H1 (cell line): ENCODE data around the gene GLYR1. TPM values are rescaled to one million over a fixed set of nuclear protein-coding genes. Genes with fewer than 3 reads are reported as not detected.

Source experiments
- CBX5 ChIP-seq: fragments of 300-800, 300-1000 bp; sonication (generic); IDR thresholded peaks from 2 replicates; pipeline ENCODE4 v1.7.1; 2016; ENCODE audit warnings: antibody characterized with exemption, low read length, low read depth
- PHF8 ChIP-seq: fragments of 200-600 bp; sonication (generic); conservative IDR thresholded peaks from 2 replicates; pipeline ENCODE4 v1.7.1; 2012; ENCODE audit warnings: low read depth, mild to moderate bottlenecking, inconsistent platforms, low read length, moderate library complexity
- TCF12 ChIP-seq: IDR thresholded peaks from 2 replicates; pipeline ENCODE4 v1.6.1; 2011; ENCODE audit warnings: low read depth, mild to moderate bottlenecking, low read length
- polyA plus RNA-seq, 7 experiments: library from polyadenylated mRNA; depleted of rRNA in 3 of 7; stranded (reverse) in 5 of 7; unstranded in 2 of 7; fragments of >200 nt in 5 of 7; fragments of 200-250 nt in 2 of 7; gene quantifications; 1 replicate in 5 of 7; 2 replicates in 1 of 7; 4 replicates in 1 of 7; pipeline versions ENCODE4 v1.2.1 to v1.2.3, GENCODE V29; 2011 to 2013; ENCODE audit warnings: missing spikeins in 2 of 7, mixed read lengths in 2 of 7
- total RNA-seq: library from RNA; stranded (reverse); fragmentation: NEBNext Ultra II Directional; extraction: Animal tissue kit (Norgen Biotek cat#: 25700); gene quantifications from 2 replicates; pipeline ENCODE4 v1.2.1, GENCODE V29; 2021
- TF ChIP-seq, protein P1 (sequence below): IDR thresholded peaks from 2 replicates; pipeline ENCODE4 v1.6.1; 2011; ENCODE audit warnings: low read depth, mild to moderate bottlenecking, low read length; ENCODE audit not compliant: insufficient read depth
- TF ChIP-seq, protein P2 (sequence below): fragments of 300-600 bp; sonication (generic); IDR thresholded peaks from 2 replicates; pipeline ENCODE4 v1.7.1; 2012; ENCODE audit warnings: low read length, moderate library complexity, mild to moderate bottlenecking, inconsistent platforms; ENCODE audit not compliant: insufficient replicate concordance
- TF ChIP-seq, protein P3 (sequence below), 3 experiments: IDR thresholded peaks; 1 replicate in 2 of 3; 2 replicates in 1 of 3; pipeline versions ENCODE4 v1.5.1 to v1.6.1; 2011; ENCODE audit warnings: low read length in 3 of 3, mild to moderate bottlenecking in 3 of 3, inconsistent platforms in 2 of 3, low read depth in 1 of 3, moderate library complexity in 1 of 3; ENCODE audit not compliant: insufficient read depth in 1 of 3; ENCODE audit errors: control extremely low read depth in 1 of 3
- TF ChIP-seq, protein P4 (sequence below): IDR thresholded peaks from 2 replicates; pipeline ENCODE4 v1.6.1; 2012; ENCODE audit warnings: inconsistent platforms

Gene GLYR1
- total and polyA plus RNA-seq, 2 of the 8 experiments (the other 6 are each of a cell fraction or from before 2014, with no cell fraction given), result 50.2 to 115 TPM

DNA sequence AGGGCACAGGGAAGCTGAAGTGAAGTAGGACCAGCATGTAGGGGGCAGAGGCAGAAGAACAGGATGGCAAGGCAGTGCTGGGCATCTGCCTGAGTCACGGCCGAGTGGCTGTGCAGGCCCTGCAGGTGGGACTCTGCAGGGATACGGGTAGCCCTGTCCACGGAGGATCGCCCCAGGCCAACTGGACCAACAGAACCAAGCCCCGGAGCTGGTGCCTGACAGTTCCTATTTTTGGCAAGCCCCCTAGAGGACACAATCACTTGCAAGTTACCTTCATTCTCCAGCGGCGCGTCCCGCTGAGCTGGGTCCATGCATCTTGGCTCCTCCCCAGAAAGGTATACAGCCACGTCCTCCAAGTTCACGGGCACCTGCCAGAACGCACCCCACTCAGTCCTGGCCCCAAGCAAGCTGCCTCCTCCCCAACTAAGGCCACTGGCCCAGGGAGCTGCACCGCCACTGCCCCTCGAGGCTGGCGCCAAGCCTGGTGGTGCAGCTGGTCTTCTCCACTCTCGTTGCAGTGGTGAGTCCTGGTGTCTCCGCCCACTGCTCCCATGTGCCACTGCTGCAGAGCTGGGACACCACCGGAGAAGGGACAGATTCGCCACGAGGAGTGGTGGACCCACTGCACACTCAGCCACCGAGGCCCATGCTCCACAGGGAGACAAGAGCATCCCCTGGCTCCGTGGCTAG lies 86.7 kb downstream of the GLYR1 start (continued):
- TF ChIP-seq, protein P1, sequence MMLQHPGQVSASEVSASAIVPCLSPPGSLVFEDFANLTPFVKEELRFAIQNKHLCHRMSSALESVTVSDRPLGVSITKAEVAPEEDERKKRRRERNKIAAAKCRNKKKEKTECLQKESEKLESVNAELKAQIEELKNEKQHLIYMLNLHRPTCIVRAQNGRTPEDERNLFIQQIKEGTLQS, result no peak
- TF ChIP-seq CBX5 (no peak), PHF8 (no peak), TCF12 (no peak)
- TF ChIP-seq, protein P2, sequence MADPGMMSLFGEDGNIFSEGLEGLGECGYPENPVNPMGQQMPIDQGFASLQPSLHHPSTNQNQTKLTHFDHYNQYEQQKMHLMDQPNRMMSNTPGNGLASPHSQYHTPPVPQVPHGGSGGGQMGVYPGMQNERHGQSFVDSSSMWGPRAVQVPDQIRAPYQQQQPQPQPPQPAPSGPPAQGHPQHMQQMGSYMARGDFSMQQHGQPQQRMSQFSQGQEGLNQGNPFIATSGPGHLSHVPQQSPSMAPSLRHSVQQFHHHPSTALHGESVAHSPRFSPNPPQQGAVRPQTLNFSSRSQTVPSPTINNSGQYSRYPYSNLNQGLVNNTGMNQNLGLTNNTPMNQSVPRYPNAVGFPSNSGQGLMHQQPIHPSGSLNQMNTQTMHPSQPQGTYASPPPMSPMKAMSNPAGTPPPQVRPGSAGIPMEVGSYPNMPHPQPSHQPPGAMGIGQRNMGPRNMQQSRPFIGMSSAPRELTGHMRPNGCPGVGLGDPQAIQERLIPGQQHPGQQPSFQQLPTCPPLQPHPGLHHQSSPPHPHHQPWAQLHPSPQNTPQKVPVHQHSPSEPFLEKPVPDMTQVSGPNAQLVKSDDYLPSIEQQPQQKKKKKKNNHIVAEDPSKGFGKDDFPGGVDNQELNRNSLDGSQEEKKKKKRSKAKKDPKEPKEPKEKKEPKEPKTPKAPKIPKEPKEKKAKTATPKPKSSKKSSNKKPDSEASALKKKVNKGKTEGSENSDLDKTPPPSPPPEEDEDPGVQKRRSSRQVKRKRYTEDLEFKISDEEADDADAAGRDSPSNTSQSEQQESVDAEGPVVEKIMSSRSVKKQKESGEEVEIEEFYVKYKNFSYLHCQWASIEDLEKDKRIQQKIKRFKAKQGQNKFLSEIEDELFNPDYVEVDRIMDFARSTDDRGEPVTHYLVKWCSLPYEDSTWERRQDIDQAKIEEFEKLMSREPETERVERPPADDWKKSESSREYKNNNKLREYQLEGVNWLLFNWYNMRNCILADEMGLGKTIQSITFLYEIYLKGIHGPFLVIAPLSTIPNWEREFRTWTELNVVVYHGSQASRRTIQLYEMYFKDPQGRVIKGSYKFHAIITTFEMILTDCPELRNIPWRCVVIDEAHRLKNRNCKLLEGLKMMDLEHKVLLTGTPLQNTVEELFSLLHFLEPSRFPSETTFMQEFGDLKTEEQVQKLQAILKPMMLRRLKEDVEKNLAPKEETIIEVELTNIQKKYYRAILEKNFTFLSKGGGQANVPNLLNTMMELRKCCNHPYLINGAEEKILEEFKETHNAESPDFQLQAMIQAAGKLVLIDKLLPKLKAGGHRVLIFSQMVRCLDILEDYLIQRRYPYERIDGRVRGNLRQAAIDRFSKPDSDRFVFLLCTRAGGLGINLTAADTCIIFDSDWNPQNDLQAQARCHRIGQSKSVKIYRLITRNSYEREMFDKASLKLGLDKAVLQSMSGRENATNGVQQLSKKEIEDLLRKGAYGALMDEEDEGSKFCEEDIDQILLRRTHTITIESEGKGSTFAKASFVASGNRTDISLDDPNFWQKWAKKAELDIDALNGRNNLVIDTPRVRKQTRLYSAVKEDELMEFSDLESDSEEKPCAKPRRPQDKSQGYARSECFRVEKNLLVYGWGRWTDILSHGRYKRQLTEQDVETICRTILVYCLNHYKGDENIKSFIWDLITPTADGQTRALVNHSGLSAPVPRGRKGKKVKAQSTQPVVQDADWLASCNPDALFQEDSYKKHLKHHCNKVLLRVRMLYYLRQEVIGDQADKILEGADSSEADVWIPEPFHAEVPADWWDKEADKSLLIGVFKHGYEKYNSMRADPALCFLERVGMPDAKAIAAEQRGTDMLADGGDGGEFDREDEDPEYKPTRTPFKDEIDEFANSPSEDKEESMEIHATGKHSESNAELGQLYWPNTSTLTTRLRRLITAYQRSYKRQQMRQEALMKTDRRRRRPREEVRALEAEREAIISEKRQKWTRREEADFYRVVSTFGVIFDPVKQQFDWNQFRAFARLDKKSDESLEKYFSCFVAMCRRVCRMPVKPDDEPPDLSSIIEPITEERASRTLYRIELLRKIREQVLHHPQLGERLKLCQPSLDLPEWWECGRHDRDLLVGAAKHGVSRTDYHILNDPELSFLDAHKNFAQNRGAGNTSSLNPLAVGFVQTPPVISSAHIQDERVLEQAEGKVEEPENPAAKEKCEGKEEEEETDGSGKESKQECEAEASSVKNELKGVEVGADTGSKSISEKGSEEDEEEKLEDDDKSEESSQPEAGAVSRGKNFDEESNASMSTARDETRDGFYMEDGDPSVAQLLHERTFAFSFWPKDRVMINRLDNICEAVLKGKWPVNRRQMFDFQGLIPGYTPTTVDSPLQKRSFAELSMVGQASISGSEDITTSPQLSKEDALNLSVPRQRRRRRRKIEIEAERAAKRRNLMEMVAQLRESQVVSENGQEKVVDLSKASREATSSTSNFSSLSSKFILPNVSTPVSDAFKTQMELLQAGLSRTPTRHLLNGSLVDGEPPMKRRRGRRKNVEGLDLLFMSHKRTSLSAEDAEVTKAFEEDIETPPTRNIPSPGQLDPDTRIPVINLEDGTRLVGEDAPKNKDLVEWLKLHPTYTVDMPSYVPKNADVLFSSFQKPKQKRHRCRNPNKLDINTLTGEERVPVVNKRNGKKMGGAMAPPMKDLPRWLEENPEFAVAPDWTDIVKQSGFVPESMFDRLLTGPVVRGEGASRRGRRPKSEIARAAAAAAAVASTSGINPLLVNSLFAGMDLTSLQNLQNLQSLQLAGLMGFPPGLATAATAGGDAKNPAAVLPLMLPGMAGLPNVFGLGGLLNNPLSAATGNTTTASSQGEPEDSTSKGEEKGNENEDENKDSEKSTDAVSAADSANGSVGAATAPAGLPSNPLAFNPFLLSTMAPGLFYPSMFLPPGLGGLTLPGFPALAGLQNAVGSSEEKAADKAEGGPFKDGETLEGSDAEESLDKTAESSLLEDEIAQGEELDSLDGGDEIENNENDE, result no peak
- TF ChIP-seq, protein P3, sequence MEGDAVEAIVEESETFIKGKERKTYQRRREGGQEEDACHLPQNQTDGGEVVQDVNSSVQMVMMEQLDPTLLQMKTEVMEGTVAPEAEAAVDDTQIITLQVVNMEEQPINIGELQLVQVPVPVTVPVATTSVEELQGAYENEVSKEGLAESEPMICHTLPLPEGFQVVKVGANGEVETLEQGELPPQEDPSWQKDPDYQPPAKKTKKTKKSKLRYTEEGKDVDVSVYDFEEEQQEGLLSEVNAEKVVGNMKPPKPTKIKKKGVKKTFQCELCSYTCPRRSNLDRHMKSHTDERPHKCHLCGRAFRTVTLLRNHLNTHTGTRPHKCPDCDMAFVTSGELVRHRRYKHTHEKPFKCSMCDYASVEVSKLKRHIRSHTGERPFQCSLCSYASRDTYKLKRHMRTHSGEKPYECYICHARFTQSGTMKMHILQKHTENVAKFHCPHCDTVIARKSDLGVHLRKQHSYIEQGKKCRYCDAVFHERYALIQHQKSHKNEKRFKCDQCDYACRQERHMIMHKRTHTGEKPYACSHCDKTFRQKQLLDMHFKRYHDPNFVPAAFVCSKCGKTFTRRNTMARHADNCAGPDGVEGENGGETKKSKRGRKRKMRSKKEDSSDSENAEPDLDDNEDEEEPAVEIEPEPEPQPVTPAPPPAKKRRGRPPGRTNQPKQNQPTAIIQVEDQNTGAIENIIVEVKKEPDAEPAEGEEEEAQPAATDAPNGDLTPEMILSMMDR (IDR thresholded peaks at IDR 0.05; ENCODE audit: control extremely low read depth in 1 of 3, insufficient read depth in 1 of 3, low read depth in 1 of 3, low read length in 3 of 3), result no peak
- TF ChIP-seq, protein P4, sequence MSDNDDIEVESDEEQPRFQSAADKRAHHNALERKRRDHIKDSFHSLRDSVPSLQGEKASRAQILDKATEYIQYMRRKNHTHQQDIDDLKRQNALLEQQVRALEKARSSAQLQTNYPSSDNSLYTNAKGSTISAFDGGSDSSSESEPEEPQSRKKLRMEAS, result no peak
